ENCODE measurements around the gene TET3.
A peak's percentile ranks its signal among the peaks of the same experiment; 100 is the strongest.

Gene TET3

GRCh38 chr2:73965053-73965452 lies 19.7 kb upstream of the TET3 start:
- DNase-seq, result no peak

- no peak for DNase-seq
Measured at GRCh38 chr2:73968357-73968937, 16.3 kb upstream of the TET3 start.

DNA sequence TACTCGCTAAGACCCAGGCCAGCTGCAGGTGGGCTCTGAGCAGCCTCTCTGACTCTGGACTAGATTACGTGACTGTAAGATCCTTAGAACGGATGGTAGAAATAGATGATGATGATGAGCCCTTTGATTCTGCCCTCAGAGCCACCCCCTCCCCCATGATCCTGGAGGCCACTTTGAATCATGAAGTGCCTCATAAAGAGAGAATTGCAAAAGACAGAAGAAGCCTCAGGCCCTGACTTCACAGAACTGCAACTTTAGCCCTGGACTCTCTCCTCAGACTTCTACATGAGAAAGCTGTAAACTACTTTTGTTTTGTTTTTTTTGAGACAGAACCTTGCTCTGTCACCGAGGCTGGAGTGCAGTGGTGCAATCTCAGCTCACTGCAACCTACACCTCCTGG lies 15.4 kb upstream of the TET3 start:
- DNase-seq, result no peak

- no peak for DNase-seq
Measured at GRCh38 chr2:73970141-73970803, 14.4 kb upstream of the TET3 start.

- peak in 2 of 4 experiments; percentile 24 to 37 for DNase-seq
Measured at GRCh38 chr2:73970850-73971471, 13.7 kb upstream of the TET3 start.

DNA sequence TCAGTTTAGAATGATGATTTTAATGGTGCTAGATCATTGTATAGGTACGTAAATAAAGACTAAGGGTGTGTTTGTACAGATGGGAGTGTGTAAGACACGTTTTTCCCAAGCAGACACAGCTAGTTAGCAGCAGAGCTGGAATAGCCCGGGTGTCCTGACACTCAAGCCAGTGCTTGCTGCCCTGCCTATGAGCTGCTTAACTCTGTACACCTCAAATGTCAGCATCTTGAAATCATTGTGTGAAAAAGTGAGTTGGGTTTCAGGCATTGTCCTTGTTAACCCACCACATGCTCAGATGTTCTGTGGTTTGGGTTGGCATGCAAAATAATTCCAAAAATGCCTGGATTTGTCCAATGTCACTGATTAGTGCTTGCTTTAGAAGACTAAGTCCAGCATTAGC lies 13.0 kb upstream of the TET3 start:
- no peak for DNase-seq

DNA sequence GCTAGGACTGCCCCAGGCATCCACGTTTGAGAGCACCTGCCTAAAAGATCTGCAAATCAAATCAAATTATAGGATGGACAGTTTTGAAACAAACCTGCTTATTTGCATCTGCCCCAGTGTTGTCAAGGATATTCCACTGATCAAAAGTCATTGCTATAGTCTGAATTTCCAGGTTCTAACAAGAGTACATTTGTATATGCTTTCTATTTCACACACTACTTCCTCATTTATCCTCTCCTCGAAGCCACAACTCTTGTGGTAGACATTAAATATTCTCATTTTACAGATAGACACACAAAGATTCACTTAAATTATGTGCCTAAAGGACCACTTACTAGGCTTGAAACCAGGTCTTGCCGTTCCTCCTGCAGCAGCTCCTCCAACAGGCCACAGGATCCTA lies 11.9 kb upstream of the TET3 start:
- no peak for DNase-seq

- DNase-seq, result no peak
Measured at GRCh38 chr2:73975731-73976130, 9.0 kb upstream of the TET3 start.

- DNase-seq, result no peak
Measured at GRCh38 chr2:73976803-73977202, 7.9 kb upstream of the TET3 start.

GRCh38 chr2:73977466-73977865 lies 7.2 kb upstream of the TET3 start:
- no peak for DNase-seq

DNA sequence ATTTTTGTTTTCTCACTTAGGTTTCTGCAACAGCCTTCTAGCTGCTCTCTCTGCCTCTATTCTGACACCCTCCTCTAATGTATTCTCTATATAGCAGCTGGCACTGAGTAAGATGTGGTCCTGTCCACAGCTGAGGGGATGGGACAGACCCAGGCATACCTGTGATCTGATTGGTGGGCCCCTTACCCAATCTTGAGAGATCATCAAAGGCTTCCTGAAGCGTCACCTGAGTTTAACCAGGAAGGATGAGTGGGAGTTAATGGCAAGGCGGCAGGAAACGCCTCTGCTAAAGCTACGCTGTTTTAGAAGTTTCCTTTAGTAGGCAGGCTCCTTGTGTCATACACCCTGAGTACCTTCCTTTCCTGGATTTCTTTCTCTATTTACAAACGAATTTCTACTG lies 5.7 kb upstream of the TET3 start:
- peak in 1 of 4 experiments; percentile 49 for DNase-seq

DNA sequence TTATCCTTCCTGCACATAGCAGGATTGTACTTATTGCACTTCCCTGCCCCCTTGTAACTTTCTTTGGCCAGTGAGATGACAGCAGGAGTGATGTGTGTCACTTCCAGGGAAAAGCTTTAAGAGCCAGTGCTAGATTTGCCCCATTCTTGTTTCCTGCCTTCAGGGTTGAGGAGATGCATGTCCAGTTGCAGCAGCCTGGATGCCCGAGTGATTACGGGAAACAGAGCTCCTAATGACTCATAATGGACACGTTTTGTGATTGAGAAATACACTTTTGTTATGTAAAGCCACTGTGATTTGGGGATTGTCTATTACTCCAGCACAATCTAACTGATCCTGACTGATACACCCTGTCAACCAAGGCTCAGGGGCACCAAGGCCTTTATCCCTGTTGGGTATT lies 5.0 kb upstream of the TET3 start:
- no peak for DNase-seq

- DNase-seq, result no peak
Measured at GRCh38 chr2:73980566-73980965, 4.1 kb upstream of the TET3 start.

- peak in 1 of 4 experiments; percentile 15 for DNase-seq
Measured at GRCh38 chr2:73981081-73982001, 3.4 kb upstream of the TET3 start.

GRCh38 chr2:73982140-73982617 lies 2.5 kb upstream of the TET3 start:
- no peak for DNase-seq

- no peak for DNase-seq
Measured at GRCh38 chr2:73983322-73984202, 1.1 kb upstream of the TET3 start.

- DNase-seq, result peak; percentile 41 to 65 (median 46)
Measured at GRCh38 chr2:73984922-73985307, 205 bp downstream of the TET3 start.

GRCh38 chr2:73985308-73986084 lies 786 bp downstream of the TET3 start:
- peak in 2 of 4 experiments; percentile 33 to 41 for DNase-seq

DNA sequence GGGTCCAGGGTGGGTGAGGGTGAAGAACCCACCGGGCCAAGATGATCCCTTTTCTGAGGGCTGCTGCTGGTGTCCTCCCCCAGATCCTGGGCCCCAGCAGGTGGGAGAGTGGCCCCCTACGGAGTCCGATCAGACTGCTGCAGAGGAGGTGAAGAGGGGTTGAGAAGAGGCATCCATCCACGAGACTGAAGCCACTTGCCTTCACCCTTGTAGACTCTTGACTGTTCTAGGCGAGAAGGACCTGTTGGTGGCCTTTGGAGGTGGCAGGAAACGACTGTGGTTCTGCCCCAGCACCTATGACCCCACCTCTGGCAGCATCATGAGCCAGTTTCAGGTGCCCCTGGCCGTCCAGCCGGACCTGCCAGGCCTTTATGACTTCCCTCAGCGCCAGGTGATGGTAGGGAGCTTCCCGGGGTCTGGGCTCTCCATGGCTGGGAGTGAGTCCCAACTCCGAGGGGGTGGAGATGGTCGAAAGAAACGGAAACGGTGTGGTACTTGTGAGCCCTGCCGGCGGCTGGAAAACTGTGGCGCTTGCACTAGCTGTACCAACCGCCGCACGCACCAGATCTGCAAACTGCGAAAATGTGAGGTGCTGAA lies 1.5 kb downstream of the TET3 start:
- peak in 1 of 4 experiments; percentile 13 for DNase-seq

DNA sequence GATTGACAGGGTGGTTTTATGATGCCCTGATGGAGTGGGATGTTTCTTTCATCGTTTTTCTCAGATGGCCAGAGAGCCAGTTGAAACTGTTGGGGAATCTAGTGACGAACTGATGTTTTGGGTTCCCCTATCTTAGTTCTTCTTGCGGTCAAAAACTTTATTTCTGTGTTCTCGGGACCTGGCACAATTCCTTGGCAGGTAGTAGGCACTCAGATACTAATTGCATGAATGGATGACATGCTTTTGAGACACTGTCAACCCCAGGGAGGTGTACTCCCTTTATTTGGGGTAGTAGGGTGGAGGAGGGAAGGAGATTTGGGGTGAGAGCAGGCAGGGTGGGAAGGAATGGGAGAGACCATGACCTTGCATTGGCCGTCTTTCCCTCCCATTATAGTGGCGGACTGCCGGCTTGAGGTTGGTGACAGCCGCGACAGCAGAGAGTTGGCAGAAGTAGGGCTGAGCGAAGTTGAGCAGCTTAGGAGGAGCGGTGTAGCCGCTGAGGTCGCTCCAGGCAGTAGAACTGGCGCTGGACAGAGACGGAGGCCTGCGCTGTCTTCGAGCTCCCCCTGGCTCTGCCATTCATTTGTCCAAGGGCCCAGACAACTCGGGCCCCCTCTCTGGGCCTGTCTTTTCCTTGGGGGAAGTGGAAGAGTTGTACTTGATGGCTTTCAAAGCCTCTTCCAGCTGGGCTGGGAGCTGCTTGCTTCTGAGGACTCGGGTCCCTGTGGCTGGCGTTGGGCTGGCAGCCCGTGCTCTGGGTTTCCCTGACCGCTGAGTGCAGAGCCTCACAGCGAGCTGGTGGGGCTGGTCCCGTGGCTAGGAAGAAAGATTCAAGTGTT lies 2.6 kb downstream of the TET3 start:
- peak in 1 of 4 experiments; percentile 27 for DNase-seq

All from activated naive CD4-positive, alpha-beta T cell (primary cell).